GM23248 (cell line): ENCODE data around the gene RPS15. TPM values are rescaled to one million over a fixed set of nuclear protein-coding genes. Genes with fewer than 3 reads are reported as not detected.

ENCODE experiments used
- DNase-seq: peaks from one replicate; pipeline ENCODE4 v3.0.0-alpha.2; 2015
- H2AFZ ChIP-seq: fragments of 200-600 bp; sonication (generic); 2 replicates; pipeline ENCODE4 v1.6.1; 2016; ENCODE audit warnings: antibody characterized with exemption
- H3F3A ChIP-seq: fragments of 200-600 bp; sonication (generic); 2 replicates; pipeline ENCODE4 v1.6.1; 2016; ENCODE audit warnings: mild to moderate bottlenecking, antibody characterized with exemption, mixed run types; ENCODE audit not compliant: insufficient read depth
- H3K27ac ChIP-seq: fragments of 200-600 bp; sonication (generic); 2 replicates; pipeline ENCODE4 v1.5.1; 2016; ENCODE audit warnings: mild to moderate bottlenecking
- H3K27me3 ChIP-seq: fragments of 200-600 bp; sonication (generic); replicated peaks from 2 replicates; pipeline ENCODE4 v1.6.1; 2016; ENCODE audit warnings: mild to moderate bottlenecking; ENCODE audit not compliant: insufficient read depth
- H3K36me3 ChIP-seq: fragments of 200-600 bp; sonication (generic); 2 replicates; pipeline ENCODE4 v1.6.1; 2016; ENCODE audit warnings: low read depth, mild to moderate bottlenecking
- H3K4me1 ChIP-seq: fragments of 200-600 bp; sonication (generic); 2 replicates; pipeline ENCODE4 v1.6.1; 2016; ENCODE audit warnings: mild to moderate bottlenecking; ENCODE audit not compliant: insufficient read depth
- H3K4me2 ChIP-seq: fragments of 200-600 bp; sonication (generic); one replicate; pipeline ENCODE4 v1.6.1; 2016; ENCODE audit warnings: mild to moderate bottlenecking; ENCODE audit not compliant: unreplicated experiment
- H3K4me3 ChIP-seq: fragments of 200-600 bp; sonication (generic); 2 replicates; pipeline ENCODE4 v1.5.1; 2016; ENCODE audit warnings: mild to moderate bottlenecking
- H3K79me2 ChIP-seq: fragments of 200-600 bp; sonication (generic); 2 replicates; pipeline ENCODE4 v1.6.1; 2016; ENCODE audit warnings: mild to moderate bottlenecking; ENCODE audit not compliant: insufficient read depth
- H3K9ac ChIP-seq: fragments of 200-600 bp; sonication (generic); 2 replicates; pipeline ENCODE4 v1.6.1; 2016; ENCODE audit warnings: mild to moderate bottlenecking
- H3K9me2 ChIP-seq: fragments of 200-600 bp; sonication (generic); 2 replicates; pipeline ENCODE4 v1.6.1; 2016; ENCODE audit warnings: mixed run types, mild to moderate bottlenecking, moderate library complexity; ENCODE audit not compliant: insufficient read depth
- H3K9me3 ChIP-seq: fragments of 200-600 bp; sonication (generic); one replicate; pipeline ENCODE4 v1.6.1; 2017; ENCODE audit warnings: low read depth
- H4K20me1 ChIP-seq: fragments of 200-600 bp; sonication (generic); 2 replicates; pipeline ENCODE4 v1.6.0; 2016; ENCODE audit not compliant: insufficient read depth
- EZH2 ChIP-seq: fragments of 200-600 bp; sonication (generic); IDR thresholded peaks from 2 replicates; pipeline ENCODE4 v1.6.1; 2018; ENCODE audit warnings: antibody characterized with exemption, mild to moderate bottlenecking; ENCODE audit not compliant: insufficient read depth, poor library complexity, severe bottlenecking
- EZH2phosphoT487 ChIP-seq: fragments of 200-600 bp; sonication (generic); IDR thresholded peaks from 2 replicates; pipeline ENCODE4 v1.6.1; 2018; ENCODE audit warnings: antibody characterized with exemption, moderate library complexity, mild to moderate bottlenecking, low read depth; ENCODE audit not compliant: insufficient read depth
- WGBS, 2 experiments: methylation state at CpG; one replicate each; pipeline ENCODE4 v1.1.6; 2015 to 2017; ENCODE audit warnings: low lambda C conversion rate in 2 of 2, low coverage in 1 of 2; ENCODE audit errors: missing lambda C conversion rate in 2 of 2; 5-methylcytosine and 5-hydroxymethylcytosine counted together
- in situ Hi-C: fragments of 300-500 bp; cut with MboI; formaldehyde crosslinking; loops from 2 replicates; pipeline ENCODE4 v1.15.0; 2020
- polyA plus RNA-seq: library from polyadenylated mRNA; unstranded; fragments of >200 nt; fragmentation: Nextera tagmentation; extraction: Ambion mirVana; gene quantifications from 2 replicates; pipeline ENCODE4 v1.2.1, GENCODE V29; 2016
- total RNA-seq: library from RNA; depleted of rRNA; stranded (reverse); fragments of >200 nt; shearing (Covaris generic); gene quantifications from 2 replicates; pipeline ENCODE4 v1.2.3, GENCODE V29; 2014

RPS15 gene
- total and polyA plus RNA-seq, 2 experiments from 2014 or later = 921 to 1,289 TPM

GRCh38 chr19:1427221-1427920 lies 10.8 kb upstream of the RPS15 start:
- Histone ChIP-seq H3K4me2 (no peak overlapping the region), H3F3A (no peaks in the 10 kb centered on the region), H3K4me1 (no peaks in the 10 kb centered on the region), H3K79me2 (peaks cover 85% of the 10 kb centered on the region), H3K27me3 (no peaks in the 10 kb centered on the region), H3K27ac (no peak overlapping the region), H4K20me1 (no peaks in the 10 kb centered on the region), H3K36me3 (peaks cover 19% of the 10 kb centered on the region; the same call in 1 of the 2 replicates), H3K9me2 (no peaks in the 10 kb centered on the region), H3K4me3 (no peak overlapping the region), H3K9me3 (no peaks in the 10 kb centered on the region), H2AFZ (no peak overlapping the region), H3K9ac (no peak overlapping the region)
- 91 to 96% methylated on average over 27 of the region's 27 CpGs for WGBS, 2 experiments
- in situ Hi-C loops = no loop called here
- no peak for DNase-seq
- TF ChIP-seq EZH2 (no peak), EZH2phosphoT487 (no peak)

GRCh38 chr19:1428738-1429391 lies 9.3 kb upstream of the RPS15 start:
- H3K27ac ChIP-seq = no peak overlapping the region
- H3K36me3 ChIP-seq = peaks cover 12% of the 10 kb centered on the region; the same call in 1 of the 2 replicates
- no peak overlapping the region for H3K4me3 ChIP-seq
- TF ChIP-seq EZH2 = no peak
- no peak for TF ChIP-seq EZH2phosphoT487
- no peak overlapping the region for H3K4me2 ChIP-seq
- H3K79me2 ChIP-seq = peaks cover 70% of the 10 kb centered on the region
- no peaks in the 10 kb centered on the region for H3K9me2 ChIP-seq
- 89 to 90% methylated on average over 40 to 41 of the region's 41 CpGs for WGBS, 2 experiments
- no peaks in the 10 kb centered on the region for H3K9me3 ChIP-seq
- H3K27me3 ChIP-seq = no peaks in the 10 kb centered on the region
- H3K9ac ChIP-seq = no peak overlapping the region
- H2AFZ ChIP-seq = no peak overlapping the region
- in situ Hi-C loops = no loop called here
- H3F3A ChIP-seq = no peaks in the 10 kb centered on the region
- H3K4me1 ChIP-seq = no peaks in the 10 kb centered on the region
- no peak for DNase-seq
- H4K20me1 ChIP-seq = no peaks in the 10 kb centered on the region

GRCh38 chr19:1429750-1430149 lies 8.4 kb upstream of the RPS15 start:
- no peak overlapping the region for H3K4me2 ChIP-seq
- H4K20me1 ChIP-seq = no peaks in the 10 kb centered on the region
- no peaks in the 10 kb centered on the region for H3K9me3 ChIP-seq

DNA sequence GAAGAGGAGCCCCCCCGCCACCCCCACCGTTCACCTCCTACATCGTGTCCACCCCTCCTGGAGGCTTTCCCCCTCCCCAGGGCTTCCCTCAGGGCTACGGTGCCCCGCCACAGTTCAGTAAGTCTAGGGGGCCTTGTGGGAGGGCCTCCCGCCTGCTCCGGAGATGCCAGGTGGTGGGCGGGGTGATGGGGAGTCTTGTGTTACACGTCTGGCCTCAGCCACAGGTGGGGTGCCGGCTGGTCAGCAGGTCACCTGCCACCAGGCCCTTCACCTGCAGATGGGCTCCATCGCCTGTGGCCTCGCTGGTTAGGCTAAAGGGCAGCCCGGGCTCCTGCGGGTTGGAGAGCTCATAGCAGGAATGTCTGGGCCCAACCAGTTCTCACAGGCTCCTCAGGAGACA lies 8.0 kb upstream of the RPS15 start:
- WGBS, 2 experiments = 87 to 91% methylated on average over 11 to 14 of the region's 14 CpGs
- H3K36me3 ChIP-seq = peaks cover 15% of the 10 kb centered on the region
- peaks cover 59% of the 10 kb centered on the region for H3K79me2 ChIP-seq

More at GRCh38 chr19:1429750-1430149, 8.4 kb upstream of the RPS15 start:
- Histone ChIP-seq H3K9ac (no peak overlapping the region), H3K36me3 (peaks cover 12% of the 10 kb centered on the region; the same call in 1 of the 2 replicates), H3K4me3 (no peak overlapping the region), H3K4me1 (no peaks in the 10 kb centered on the region), H2AFZ (no peak overlapping the region), H3F3A (no peaks in the 10 kb centered on the region), H3K9me2 (no peaks in the 10 kb centered on the region), H3K27me3 (no peaks in the 10 kb centered on the region), H3K79me2 (peaks cover 64% of the 10 kb centered on the region), H3K27ac (no peak overlapping the region)
- TF ChIP-seq EZH2 = no peak
- no peak for TF ChIP-seq EZH2phosphoT487
- in situ Hi-C loops = no loop called here
- DNase-seq = no peak
- WGBS, 2 experiments = 84 to 85% methylated on average over 14 of the region's 14 CpGs

More for the DNA sequence above, 8.0 kb upstream of the RPS15 start:
- H3K4me1 ChIP-seq = no peaks in the 10 kb centered on the region
- no peak overlapping the region for H3K9ac ChIP-seq
- H3K27ac ChIP-seq = no peak overlapping the region
- H3K9me2 ChIP-seq = no peaks in the 10 kb centered on the region
- H3K4me3 ChIP-seq = no peak overlapping the region
- no peaks in the 10 kb centered on the region for H4K20me1 ChIP-seq
- no peak overlapping the region for H2AFZ ChIP-seq
- TF ChIP-seq EZH2 (no peak), EZH2phosphoT487 (no peak)
- no peak for DNase-seq
- no peaks in the 10 kb centered on the region for H3K9me3 ChIP-seq
- in situ Hi-C loops = no loop called here
- no peak overlapping the region for H3K4me2 ChIP-seq
- peaks cover 2% of the 10 kb centered on the region for H3F3A ChIP-seq
- no peaks in the 10 kb centered on the region for H3K27me3 ChIP-seq
